22Rv1 (cell line): ENCODE results near the gene EPN2.

Experiments used
- H3K27ac ChIP-seq: fragments of 450-650 bp; 2 replicates; pipeline ENCODE4 v1.5.1; 2017
- ZFX ChIP-seq: fragments of 450-650 bp; IDR thresholded peaks from 2 replicates; pipeline ENCODE4 v1.6.1; 2017; ENCODE audit warnings: antibody characterized with exemption, borderline replicate concordance
- TF ChIP-seq, protein P1 (sequence below): fragments of 450-650 bp; IDR thresholded peaks from 2 replicates; pipeline ENCODE4 v1.5.1; 2017; ENCODE audit warnings: mild to moderate bottlenecking

The EPN2 gene

DNA sequence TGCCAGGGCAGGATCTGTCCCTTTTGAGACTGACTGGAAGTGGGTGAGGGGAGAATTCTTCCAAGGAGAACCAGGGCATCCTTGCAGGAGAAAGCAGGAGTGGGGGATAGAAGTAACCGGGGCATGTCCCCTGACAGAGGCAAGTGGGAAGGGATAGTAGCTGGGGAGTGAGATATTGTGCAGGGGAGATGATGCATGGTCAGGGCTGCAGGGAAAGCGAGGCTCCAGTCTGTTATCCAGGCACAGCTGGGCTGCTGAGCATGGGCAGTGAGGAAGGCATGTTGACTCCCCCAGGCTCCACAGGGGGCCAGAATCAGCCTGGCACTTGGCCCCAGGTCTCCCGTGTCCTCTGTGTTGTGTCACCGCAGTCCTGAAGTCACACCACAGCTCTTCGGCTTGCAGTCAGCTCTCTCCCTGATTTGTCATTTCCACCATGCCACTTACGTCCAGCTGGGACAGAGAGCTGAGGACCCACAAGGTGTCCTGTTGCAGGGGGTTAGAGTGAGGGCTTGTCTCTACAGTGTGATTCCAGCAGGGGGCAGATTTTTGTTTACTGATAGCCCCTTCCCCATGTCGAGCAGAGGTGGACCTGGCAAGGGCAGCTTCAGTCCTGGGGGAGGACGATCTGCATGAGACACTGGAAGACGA lies 84.4 kb downstream of the EPN2 start:
- no peak for TF ChIP-seq ZFX
- TF ChIP-seq, protein P1, sequence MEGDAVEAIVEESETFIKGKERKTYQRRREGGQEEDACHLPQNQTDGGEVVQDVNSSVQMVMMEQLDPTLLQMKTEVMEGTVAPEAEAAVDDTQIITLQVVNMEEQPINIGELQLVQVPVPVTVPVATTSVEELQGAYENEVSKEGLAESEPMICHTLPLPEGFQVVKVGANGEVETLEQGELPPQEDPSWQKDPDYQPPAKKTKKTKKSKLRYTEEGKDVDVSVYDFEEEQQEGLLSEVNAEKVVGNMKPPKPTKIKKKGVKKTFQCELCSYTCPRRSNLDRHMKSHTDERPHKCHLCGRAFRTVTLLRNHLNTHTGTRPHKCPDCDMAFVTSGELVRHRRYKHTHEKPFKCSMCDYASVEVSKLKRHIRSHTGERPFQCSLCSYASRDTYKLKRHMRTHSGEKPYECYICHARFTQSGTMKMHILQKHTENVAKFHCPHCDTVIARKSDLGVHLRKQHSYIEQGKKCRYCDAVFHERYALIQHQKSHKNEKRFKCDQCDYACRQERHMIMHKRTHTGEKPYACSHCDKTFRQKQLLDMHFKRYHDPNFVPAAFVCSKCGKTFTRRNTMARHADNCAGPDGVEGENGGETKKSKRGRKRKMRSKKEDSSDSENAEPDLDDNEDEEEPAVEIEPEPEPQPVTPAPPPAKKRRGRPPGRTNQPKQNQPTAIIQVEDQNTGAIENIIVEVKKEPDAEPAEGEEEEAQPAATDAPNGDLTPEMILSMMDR: 0 out of 2 replicates have a peak, but pooled peaks have one; percentile 14
- no peak overlapping the region for H3K27ac ChIP-seq

DNA sequence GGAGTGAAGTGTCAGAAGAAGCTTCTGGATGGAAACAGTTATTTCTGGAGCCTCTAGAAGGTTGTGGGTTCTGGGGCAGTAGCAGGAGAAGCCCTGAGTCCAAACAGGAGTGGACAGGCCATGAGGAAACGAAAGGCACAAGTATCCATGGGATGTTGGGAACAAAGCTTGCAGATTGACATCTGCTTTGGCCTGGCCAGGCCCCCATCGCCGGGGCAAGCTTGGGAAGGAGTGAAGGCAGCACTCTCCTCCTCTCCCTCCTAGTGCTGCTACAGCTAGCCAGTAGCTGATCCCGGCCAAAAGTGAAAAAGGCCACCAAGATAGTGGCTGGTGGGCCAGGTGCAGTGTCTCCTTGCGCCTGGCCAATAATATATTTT lies 85.0 kb downstream of the EPN2 start:
- H3K27ac ChIP-seq: no peak overlapping the region
- TF ChIP-seq, protein P1: no peak
- TF ChIP-seq ZFX: no peak

- no peak overlapping the region for H3K27ac ChIP-seq
- TF ChIP-seq ZFX: no peak
- TF ChIP-seq, protein P1: no peak
Measured at GRCh38 chr17:19322861-19323260, 85.7 kb downstream of the EPN2 start.

DNA sequence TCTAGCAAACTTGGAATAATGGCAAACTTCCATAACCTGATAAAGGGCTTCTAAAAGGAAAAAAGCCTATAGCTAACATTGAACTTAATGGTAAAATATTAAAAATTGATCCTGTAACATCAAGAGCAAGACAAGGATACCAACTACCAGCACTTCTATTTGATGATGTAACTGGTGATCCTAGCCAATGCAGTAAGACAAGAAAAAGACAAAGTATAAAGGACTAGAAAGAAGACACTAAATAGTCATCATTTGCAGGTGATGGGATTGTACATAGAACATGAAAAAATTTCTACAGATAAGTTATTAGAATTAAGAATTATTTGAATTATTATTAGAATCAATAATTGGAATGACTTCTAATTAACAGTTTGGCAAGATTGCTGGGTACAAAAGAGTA lies 88.4 kb downstream of the EPN2 start:
- TF ChIP-seq, protein P1: no peak
- no peak for TF ChIP-seq ZFX
- no peak overlapping the region for H3K27ac ChIP-seq

DNA sequence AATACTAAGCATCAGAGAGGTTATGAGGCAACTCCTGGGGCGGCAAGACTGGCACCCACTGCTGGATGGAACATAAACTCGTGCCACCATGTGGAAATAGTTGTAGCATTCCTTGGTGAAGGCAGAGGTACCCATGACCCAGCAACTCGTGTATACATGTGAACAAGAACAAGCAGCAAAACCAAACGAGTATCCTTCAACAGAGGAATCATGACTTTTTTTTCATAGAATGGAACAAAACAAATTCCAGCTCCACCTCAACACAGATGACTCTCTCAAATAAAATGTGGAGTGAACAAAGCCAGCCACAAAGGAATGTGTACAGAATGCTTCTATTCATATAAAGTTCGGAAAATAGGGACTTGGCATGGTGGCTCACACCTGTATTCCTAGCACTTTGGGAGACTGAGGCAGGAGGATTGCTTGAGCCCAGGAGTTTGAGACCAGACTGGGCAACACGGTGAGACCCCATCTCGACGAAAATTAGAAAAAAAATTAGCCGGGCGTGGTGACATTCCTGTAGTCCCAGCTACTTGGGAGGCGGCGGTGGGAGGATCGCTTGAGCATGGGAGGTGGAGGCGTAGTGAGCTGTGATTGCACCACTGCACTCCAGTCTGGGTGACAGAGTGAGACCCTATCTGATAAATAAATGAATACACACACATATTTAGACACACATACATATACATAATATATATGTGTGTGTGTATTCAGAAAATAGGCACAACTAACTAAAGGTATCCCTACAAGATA lies 90.0 kb downstream of the EPN2 start:
- TF ChIP-seq ZFX: no peak
- TF ChIP-seq, protein P1: no peak

DNA sequence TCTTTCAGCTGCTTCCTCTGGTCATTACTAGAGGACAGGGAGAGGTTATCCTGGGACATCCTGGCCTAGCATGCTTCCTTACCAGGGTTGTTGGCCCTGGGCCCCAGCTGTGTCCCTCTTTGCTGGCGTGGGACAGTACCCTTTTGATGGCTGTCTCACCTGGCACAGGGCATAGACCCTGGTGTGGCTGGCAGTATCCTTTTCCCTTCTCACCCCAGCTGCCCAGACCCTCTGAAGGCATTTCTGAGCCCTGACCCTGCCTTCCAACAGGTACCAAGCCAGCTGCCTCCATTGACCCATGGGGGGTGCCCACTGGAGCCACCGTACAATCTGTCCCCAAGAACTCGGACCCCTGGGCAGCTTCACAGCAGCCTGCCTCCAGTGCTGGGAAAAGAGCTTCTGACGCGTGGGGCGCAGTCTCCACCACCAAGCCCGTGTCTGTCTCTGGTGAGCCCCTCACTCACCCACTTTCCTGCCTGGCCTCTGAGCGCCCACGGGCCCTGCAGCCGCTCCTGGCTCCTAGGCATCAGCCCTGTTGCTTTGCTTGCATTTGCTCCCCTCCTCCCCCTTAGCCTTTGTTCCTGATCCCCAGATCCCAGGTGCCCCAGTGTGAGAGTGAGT lies 91.4 kb downstream of the EPN2 start:
- no peak overlapping the region for H3K27ac ChIP-seq

More for the DNA sequence above, 90.0 kb downstream of the EPN2 start:
- H3K27ac ChIP-seq: no peak overlapping the region

More for the DNA sequence above, 91.4 kb downstream of the EPN2 start:
- TF ChIP-seq, protein P1: no peak
- no peak for TF ChIP-seq ZFX
